NCI-H1105 treated with DMSO at 0.1 percent for 48 hours (cell line): ENCODE data around the gene C5.
"Not testable (repeated sequence)": the region's sequence is repeated elsewhere in the genome, so short reads cannot be mapped to it uniquely, and the experiment has no call there.

Experiments
- DNase-seq: peaks from one replicate; lab custom pipeline; 2025; lab: John Stamatoyannopoulos, UW

Gene C5

GRCh38 chr9:121050128-121050988, at the start of gene C5:
Gene C5, minus strand, starts transcription at chr9:121050275. Its CDS starts 29 bp downstream, at chr9:121050246.
- DNase-seq, result no peak

GRCh38 chr9:121098567-121099198, 48.6 kb upstream of the C5 start:
- DNase-seq, result no peak

DNA sequence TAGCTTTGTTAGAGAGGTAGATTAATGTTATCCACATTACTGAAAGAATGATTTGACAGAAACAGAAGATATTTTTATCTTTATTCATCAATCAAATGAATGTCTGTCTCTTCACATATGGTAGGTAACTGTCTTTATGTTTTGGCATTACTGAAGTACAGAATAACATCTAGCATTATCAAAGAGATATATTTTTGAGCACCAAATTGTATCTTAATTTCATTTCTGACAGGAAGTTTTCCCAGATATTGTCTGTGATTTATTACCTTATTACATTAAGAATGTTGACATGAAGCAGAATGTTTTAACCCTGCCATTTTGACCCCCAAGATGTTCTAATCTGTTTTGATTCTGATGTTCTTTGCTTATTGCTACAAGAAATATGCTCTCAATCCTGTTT, 45.0 kb upstream of the C5 start:
- no peak for DNase-seq

DNA sequence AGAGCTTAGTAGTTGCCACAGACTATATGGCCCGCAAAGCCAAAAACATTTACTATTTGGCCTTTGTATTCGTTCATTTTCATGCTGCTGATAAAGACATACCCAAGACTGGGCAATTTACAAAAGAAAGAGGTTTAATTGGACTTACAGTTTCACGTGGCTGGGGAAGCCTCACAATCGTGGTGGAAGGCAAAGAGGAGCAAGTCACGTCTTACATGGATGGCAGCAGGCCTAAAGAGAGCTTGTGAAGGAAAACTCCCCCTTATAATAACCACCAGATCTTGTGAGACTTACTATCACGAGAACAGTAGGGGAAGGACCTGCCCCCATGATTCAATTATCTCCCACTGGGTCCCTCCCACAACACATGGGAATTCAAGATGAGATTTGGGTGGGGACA, 40.7 kb upstream of the C5 start:
- not testable (repeated sequence) for DNase-seq

GRCh38 chr9:121088576-121088975, 38.5 kb upstream of the C5 start:
- DNase-seq, result no peak

- no peak for DNase-seq
These were observed 35.6 kb upstream of the C5 start for GRCh38 chr9:121085661-121086060.

DNA sequence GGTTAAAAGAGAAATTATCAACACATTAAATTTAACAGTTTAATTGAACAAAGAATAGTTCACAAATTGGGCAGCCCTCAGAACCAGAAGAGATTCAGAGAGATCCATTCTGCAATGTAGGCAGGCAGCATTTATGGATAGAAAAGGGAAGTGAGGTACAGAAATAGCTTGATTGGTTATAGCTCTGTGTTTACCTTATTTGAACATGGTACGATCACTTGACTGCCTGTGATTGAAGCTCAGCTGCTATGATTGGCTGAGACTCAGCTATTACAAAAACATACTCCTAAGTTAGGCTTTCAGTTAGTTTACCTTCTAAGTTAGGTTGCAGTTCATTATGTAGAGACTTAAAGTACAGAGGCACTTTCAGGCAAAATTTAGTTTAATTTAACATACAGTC, 32.0 kb upstream of the C5 start:
- no peak for DNase-seq

GRCh38 chr9:121075251-121076036, 25.4 kb upstream of the C5 start:
- DNase-seq, result no peak

DNA sequence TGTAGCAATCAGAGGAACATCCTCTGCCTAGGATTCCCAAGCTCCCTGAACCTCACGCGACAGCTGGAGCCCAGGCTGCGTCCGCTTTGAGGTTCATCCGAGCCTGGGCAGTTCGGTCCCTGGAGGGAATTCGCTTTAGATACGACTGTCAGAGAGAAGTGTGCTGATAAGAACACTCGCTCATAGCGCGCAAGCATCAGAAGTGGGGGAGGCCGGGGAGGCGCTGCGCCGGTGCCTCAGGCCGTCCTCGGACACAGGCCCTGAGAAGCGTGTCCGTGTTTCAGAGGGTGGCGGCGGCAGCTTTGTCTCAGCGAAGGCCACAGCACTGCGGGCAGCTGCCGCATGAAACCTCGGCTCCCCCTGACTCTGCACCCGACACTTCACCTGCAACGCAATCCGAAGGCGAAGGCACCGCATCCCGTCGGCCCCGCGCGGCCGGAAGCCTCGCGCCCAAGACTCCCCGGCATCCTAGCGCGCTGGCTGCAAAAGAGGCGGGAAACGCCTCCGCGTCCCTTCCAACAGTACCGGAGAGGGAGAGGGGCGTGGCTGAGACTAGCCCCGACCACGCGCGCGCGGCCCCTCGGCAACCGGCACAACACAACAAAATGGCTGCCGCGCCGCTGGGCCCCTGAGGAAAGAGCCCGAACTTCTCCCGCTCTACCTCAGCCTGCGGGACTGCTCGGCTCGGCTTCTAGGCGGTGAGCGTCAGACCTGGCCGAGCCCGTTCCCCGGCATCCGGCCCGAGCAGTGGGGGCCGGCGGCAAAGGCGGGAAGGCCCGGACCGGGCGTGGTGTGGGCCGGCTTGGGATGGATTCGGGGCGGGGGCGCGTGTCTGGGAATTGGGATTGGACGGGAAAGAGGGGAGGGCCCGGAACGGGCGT, 24.5 kb upstream of the C5 start, which contains the start of gene CNTRL:
Gene CNTRL, plus strand, starts transcription at position 586 of the 881 bp plus-strand sequence. CDS start 13,372 bp downstream, outside the sequence.
- peak; percentile 93 for DNase-seq

GRCh38 chr9:121073038-121073437, 23.0 kb upstream of the C5 start:
- no peak for DNase-seq

DNA sequence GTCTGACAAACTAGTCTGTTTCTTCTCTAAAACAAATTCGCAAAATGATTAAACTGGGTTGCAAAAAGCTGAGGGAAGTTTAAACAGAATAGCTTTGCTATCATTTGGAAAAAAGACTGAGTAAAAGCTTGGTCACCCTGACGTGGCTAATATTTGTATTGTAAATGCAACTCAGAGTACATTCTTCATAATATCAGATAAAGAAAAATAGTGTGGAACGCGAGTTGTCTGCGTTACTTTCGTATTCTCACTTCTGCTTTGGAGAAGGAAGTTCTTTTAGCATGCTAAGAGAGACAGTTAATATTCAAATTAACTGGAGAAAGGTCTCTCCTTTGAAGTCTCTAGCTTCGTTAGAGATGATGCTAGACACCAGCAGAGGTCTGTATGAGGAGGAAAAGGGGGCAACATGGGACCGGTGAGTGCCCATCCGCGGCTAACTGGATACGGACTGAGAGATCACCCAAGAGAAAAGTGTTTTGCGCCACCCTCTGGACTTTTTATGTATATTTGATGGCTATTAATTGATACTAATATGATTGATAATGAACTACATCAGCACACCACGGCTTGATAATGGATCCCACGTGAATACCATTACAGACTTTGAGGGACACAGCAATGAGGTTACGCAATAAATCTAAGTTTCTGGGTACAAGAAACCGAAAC, 21.8 kb upstream of the C5 start:
- DNase-seq, result no peak

- no peak for DNase-seq
These were observed 21.3 kb upstream of the C5 start for GRCh38 chr9:121071370-121071755.

- DNase-seq, result no peak
These were observed 19.3 kb upstream of the C5 start for GRCh38 chr9:121069396-121069795.

- no peak for DNase-seq
These were observed 17.6 kb upstream of the C5 start for GRCh38 chr9:121067640-121068039.

- DNase-seq, result no peak
These were observed 16.8 kb upstream of the C5 start for GRCh38 chr9:121066850-121067249.

GRCh38 chr9:121059998-121060636, 10.0 kb upstream of the C5 start:
- peak; percentile 73 for DNase-seq

- DNase-seq, result no peak
These were observed 9.4 kb upstream of the C5 start for GRCh38 chr9:121059513-121059912.

GRCh38 chr9:121057821-121058220, 7.7 kb upstream of the C5 start:
- no peak for DNase-seq

DNA sequence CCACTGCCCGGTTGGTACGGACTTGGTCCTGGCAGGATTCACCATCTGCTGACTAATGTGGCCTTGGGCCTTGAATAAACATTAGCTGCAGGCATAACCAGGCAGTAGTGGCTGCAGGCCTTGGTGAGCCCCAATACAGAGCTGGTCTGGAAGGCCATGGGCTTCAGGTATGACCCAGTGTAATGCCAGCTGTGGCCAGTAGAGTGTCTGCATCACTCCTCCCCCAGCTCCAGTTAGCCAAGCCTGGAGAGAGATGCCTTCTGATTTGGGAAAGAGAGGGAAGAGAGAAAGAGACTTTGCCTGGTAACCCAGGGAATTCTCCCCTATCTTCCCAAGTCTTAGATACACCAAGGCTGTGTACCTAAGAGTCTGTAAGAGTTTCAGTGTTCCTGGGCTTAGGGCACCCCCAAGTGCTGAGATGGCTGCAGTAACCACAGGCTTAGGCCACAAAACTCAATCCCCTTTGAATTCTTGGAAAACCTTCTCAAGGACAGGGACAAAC, 5.6 kb upstream of the C5 start:
- no peak for DNase-seq

DNA sequence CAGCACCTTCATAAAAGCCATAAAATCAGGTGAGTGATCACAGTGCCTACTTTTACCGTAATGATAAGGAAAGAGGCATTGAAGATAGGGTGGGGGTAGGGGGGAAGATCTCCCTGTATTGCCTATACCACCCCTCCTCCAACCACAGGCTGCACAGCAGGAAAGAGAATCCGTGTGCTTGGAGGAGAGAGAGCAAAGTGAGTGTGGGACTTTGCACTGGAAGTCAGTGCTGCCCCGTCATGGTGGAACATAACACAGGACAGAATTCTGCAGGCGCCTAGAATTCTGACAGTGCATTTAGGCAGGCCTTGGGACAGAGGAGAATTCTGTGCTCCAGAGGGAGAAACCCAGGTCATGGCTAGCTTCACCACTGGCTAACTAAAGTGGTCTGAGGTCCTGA, 3.5 kb upstream of the C5 start:
- no peak for DNase-seq
